ENCODE results near the gene GATA5.
"Not testable (repeated sequence)": the region's sequence is repeated elsewhere in the genome, so short reads cannot be mapped to it uniquely, and the experiment has no call there.

Gene GATA5

GRCh38 chr20:62428396-62429295, 47.1 kb downstream of the GATA5 start:
- DNase-seq (ENCODE audit: low read depth) = no peak
- no peak for TF ChIP-seq CTCF (conservative IDR thresholded peaks at IDR 0.05; ENCODE audit: control insufficient read depth, insufficient read depth, low read depth, low read length)
- H3K4me3 ChIP-seq (ENCODE audit: control insufficient read depth, low read depth, low read length) = no peak overlapping the region

GRCh38 chr20:62428002-62428372, 47.8 kb downstream of the GATA5 start:
- no peak for DNase-seq (ENCODE audit: low read depth)
- no peak overlapping the region for H3K4me3 ChIP-seq (ENCODE audit: control insufficient read depth, low read depth, low read length)
- TF ChIP-seq CTCF (conservative IDR thresholded peaks at IDR 0.05; ENCODE audit: control insufficient read depth, insufficient read depth, low read depth, low read length) = no peak

- no peak for TF ChIP-seq CTCF (conservative IDR thresholded peaks at IDR 0.05; ENCODE audit: control insufficient read depth, insufficient read depth, low read depth, low read length)
- H3K4me3 ChIP-seq (ENCODE audit: control insufficient read depth, low read depth, low read length) = no peak within 1 kb of the TSS
- DNase-seq (ENCODE audit: low read depth) = no peak
Measured at GRCh38 chr20:62427172-62428001, 48.4 kb downstream of the GATA5 start, which contains the start of gene RBBP8NL. RBBP8NL (minus strand) TSS chr20:62427539; CDS start chr20:62419647, 7,892 bp downstream.

- no peak for DNase-seq (ENCODE audit: low read depth)
- TF ChIP-seq CTCF (conservative IDR thresholded peaks at IDR 0.05; ENCODE audit: control insufficient read depth, insufficient read depth, low read depth, low read length) = no peak
- H3K4me3 ChIP-seq (ENCODE audit: control insufficient read depth, low read depth, low read length) = no peak overlapping the region
Measured at GRCh38 chr20:62426699-62427131, 49.1 kb downstream of the GATA5 start.

GRCh38 chr20:62426059-62426348, 49.8 kb downstream of the GATA5 start:
- not testable (repeated sequence) for H3K4me3 ChIP-seq (ENCODE audit: control insufficient read depth, low read depth, low read length); DNase-seq (ENCODE audit: low read depth)

- TF ChIP-seq CTCF (conservative IDR thresholded peaks at IDR 0.05; ENCODE audit: control insufficient read depth, insufficient read depth, low read depth, low read length) = no peak
- no peak overlapping the region for H3K4me3 ChIP-seq (ENCODE audit: control insufficient read depth, low read depth, low read length)
- no peak for DNase-seq (ENCODE audit: low read depth)
Measured at GRCh38 chr20:62425281-62426058, 50.3 kb downstream of the GATA5 start.
